Caco-2 (cell line): ENCODE results near the gene CNR2. TPM values are rescaled to one million over a fixed set of nuclear protein-coding genes. Genes with fewer than 3 reads are reported as not detected.
A peak's percentile ranks its signal among the peaks of the same experiment; 100 is the strongest.

ENCODE experiments used
- BruUV-seq: library from RNA; stranded (reverse); fragments of 400-500 nt; replicated peaks from 2 replicates; lab custom pipeline; 2021; lab: Mats Ljungman, UMichigan
- CTCF ChIA-PET: fragments of 300-600 bp; sonication (Branson Sonifier 250); formaldehyde crosslinking; loops from one replicate; lab custom pipeline; 2022; ENCODE audit warnings: antibody characterized with exemption; lab: Charles Lee
- POLR2A ChIA-PET: fragments of 300-600 bp; sonication (Branson Sonifier 250); formaldehyde crosslinking; loops from one replicate; lab custom pipeline; 2022; ENCODE audit warnings: antibody characterized with exemption; lab: Charles Lee
- DNase-seq, 2 experiments: peaks; one replicate each; pipeline versions ENCODE4 v3.0.0 to v3.0.0-alpha.2; 2020 to 2022
- H3K27me3 ChIP-seq: replicated peaks from 2 replicates; pipeline ENCODE4 v1.6.0; 2011; ENCODE audit warnings: low read length; ENCODE audit not compliant: control insufficient read depth, insufficient read depth
- H3K36me3 ChIP-seq: 2 replicates; pipeline ENCODE4 v1.5.1; 2011; ENCODE audit warnings: low read length; ENCODE audit not compliant: control insufficient read depth, insufficient read depth
- H3K4me1 ChIP-seq: fragments of 250-450 bp; sonication (Bioruptor Pico); 2 replicates; pipeline ENCODE4 v1.5.1; 2020; ENCODE audit warnings: mild to moderate bottlenecking
- H3K4me3 ChIP-seq: 2 replicates; pipeline ENCODE4 v1.5.1; 2011; ENCODE audit warnings: low read depth, mild to moderate bottlenecking, control low read depth, low read length
- H3K9me3 ChIP-seq: fragments of 250-450 bp; sonication (Bioruptor Pico); 2 replicates; pipeline ENCODE4 v1.5.1; 2020; ENCODE audit warnings: mild to moderate bottlenecking, moderate library complexity
- H3K27ac Mint-ChIP-seq: one replicate; pipeline ENCODE4 v1.8.0; 2022; ENCODE audit warnings: mixed read lengths; ENCODE audit not compliant: unreplicated experiment
- H3K27me3 Mint-ChIP-seq: one replicate; pipeline ENCODE4 v1.8.0; 2022; ENCODE audit warnings: mixed read lengths; ENCODE audit not compliant: insufficient read depth, unreplicated experiment
- H3K36me3 Mint-ChIP-seq: one replicate; pipeline ENCODE4 v1.8.0; 2022; ENCODE audit warnings: mild to moderate bottlenecking, mixed read lengths; ENCODE audit not compliant: insufficient read depth, unreplicated experiment
- H3K4me1 Mint-ChIP-seq: one replicate; pipeline ENCODE4 v1.8.0; 2022; ENCODE audit warnings: low read depth, mixed read lengths; ENCODE audit not compliant: unreplicated experiment
- H3K4me3 Mint-ChIP-seq: one replicate; pipeline ENCODE4 v1.8.0; 2022; ENCODE audit warnings: mild to moderate bottlenecking, moderate library complexity, mixed read lengths; ENCODE audit not compliant: unreplicated experiment
- H3K9me3 Mint-ChIP-seq: one replicate; pipeline ENCODE4 v1.8.0; 2022; ENCODE audit warnings: mixed read lengths; ENCODE audit not compliant: unreplicated experiment
- CTCF ChIP-seq, 2 experiments: fragments of 200-600 bp in 1 of 2; IDR thresholded peaks; 1 replicate in 1 of 2; 2 replicates in 1 of 2; pipeline versions ENCODE4 v1.5.1 to v1.8.0; 2011 to 2022; ENCODE audit warnings: antibody characterized with exemption in 1 of 2, control low read depth in 1 of 2, inconsistent platforms in 1 of 2, low read depth in 1 of 2, low read length in 1 of 2, mild to moderate bottlenecking in 1 of 2, moderate library complexity in 1 of 2; ENCODE audit not compliant: insufficient read depth in 1 of 2, severe bottlenecking in 1 of 2, unreplicated experiment in 1 of 2
- intact Hi-C: fragments of 100-400 bp; cut with micrococcal nuclease; formaldehyde crosslinking; loops from one replicate; pipeline ENCODE4 v1.10.0; 2022; ENCODE audit not compliant: unreplicated experiment
- total RNA-seq: library from RNA; stranded (reverse); gene quantifications from 2 replicates; pipeline ENCODE4 v1.2.3, GENCODE V29; 2022

The CNR2 gene
- total RNA-seq, 1 experiment from 2014 or later, result not detected

GRCh38 chr1:23957096-23957495 is 43.9 kb upstream of the CNR2 start:
- no peaks in the 10 kb centered on the region for H3K27me3 Mint-ChIP-seq
- peak; percentile 33 to 45 for DNase-seq
- H3K4me3 Mint-ChIP-seq, result peak overlapping the region; percentile 43
- Histone ChIP-seq H3K4me1 (no peaks in the 10 kb centered on the region), H3K27me3 (no peaks in the 10 kb centered on the region), H3K36me3 (no peaks in the 10 kb centered on the region), H3K4me3 (no peak overlapping the region), H3K9me3 (no peaks in the 10 kb centered on the region)
- no peak overlapping the region for H3K27ac Mint-ChIP-seq
- POLR2A ChIA-PET, result interaction anchor here (0.6 kb wide), 1 partner anchor 62 kb away, joined by 3 read pairs; no protein-coding TSS in a partner anchor
- no peak for TF ChIP-seq CTCF (IDR thresholded peaks at IDR 0.05; ENCODE audit: insufficient read depth in 1 of 2, low read depth in 1 of 2, low read length in 1 of 2, severe bottlenecking in 1 of 2, unreplicated experiment in 1 of 2)
- no TSS peak for BruUV-seq
- CTCF ChIA-PET, result interaction anchor here (1.6 kb wide), 1 partner anchor 40 kb away, joined by 6 read pairs; no protein-coding TSS in a partner anchor
- H3K9me3 Mint-ChIP-seq, result no peaks in the 10 kb centered on the region
- H3K4me1 Mint-ChIP-seq, result no peaks in the 10 kb centered on the region
- intact Hi-C loops, result loop anchor here (5.0 kb wide), 1 partner anchor 40 kb away; no protein-coding TSS in a partner anchor
- H3K36me3 Mint-ChIP-seq, result peaks cover 36% of the 10 kb centered on the region

GRCh38 chr1:23953020-23953419 is 39.9 kb upstream of the CNR2 start:
- no peaks in the 10 kb centered on the region for H3K4me1 Mint-ChIP-seq
- POLR2A ChIA-PET, result no interaction called here
- H3K4me1 ChIP-seq, result no peaks in the 10 kb centered on the region
- intact Hi-C loops, result no loop called here
- no peaks in the 10 kb centered on the region for H3K36me3 Mint-ChIP-seq
- no peaks in the 10 kb centered on the region for H3K36me3 ChIP-seq
- no peak for TF ChIP-seq CTCF (IDR thresholded peaks at IDR 0.05; ENCODE audit: insufficient read depth in 1 of 2, low read depth in 1 of 2, low read length in 1 of 2, severe bottlenecking in 1 of 2, unreplicated experiment in 1 of 2)
- BruUV-seq, result no TSS peak
- H3K9me3 Mint-ChIP-seq, result no peaks in the 10 kb centered on the region
- no peaks in the 10 kb centered on the region for H3K9me3 ChIP-seq
- H3K27me3 ChIP-seq, result no peaks in the 10 kb centered on the region
- no peak overlapping the region for H3K4me3 Mint-ChIP-seq
- H3K27me3 Mint-ChIP-seq, result no peaks in the 10 kb centered on the region
- no peak for DNase-seq
- CTCF ChIA-PET, result interaction anchor here (0.6 to 0.7 kb wide), 2 partner anchors 36 to 128 kb away, joined by 5 to 8 read pairs; no protein-coding TSS in a partner anchor
- H3K4me3 ChIP-seq, result no peak overlapping the region
- no peak overlapping the region for H3K27ac Mint-ChIP-seq

- Mint-ChIP-seq H3K4me3 (no peak overlapping the region), H3K4me1 (no peaks in the 10 kb centered on the region), H3K9me3 (no peaks in the 10 kb centered on the region), H3K27me3 (no peaks in the 10 kb centered on the region), H3K36me3 (no peaks in the 10 kb centered on the region), H3K27ac (no peak overlapping the region)
- CTCF ChIA-PET, result no interaction called here
- no peaks in the 10 kb centered on the region; the same call in 1 of the 2 replicates for H3K9me3 ChIP-seq
- intact Hi-C loops, result no loop called here
- no peaks in the 10 kb centered on the region for H3K4me1 ChIP-seq
- POLR2A ChIA-PET, result no interaction called here
- TF ChIP-seq CTCF (IDR thresholded peaks at IDR 0.05; ENCODE audit: insufficient read depth in 1 of 2, low read depth in 1 of 2, low read length in 1 of 2, severe bottlenecking in 1 of 2, unreplicated experiment in 1 of 2), result no peak
- H3K27me3 ChIP-seq, result no peaks in the 10 kb centered on the region
- no peak overlapping the region for H3K4me3 ChIP-seq
- no TSS peak for BruUV-seq
- H3K36me3 ChIP-seq, result no peaks in the 10 kb centered on the region
- no peak for DNase-seq
Observed at GRCh38 chr1:23947366-23947765, 34.2 kb upstream of the CNR2 start.
